Activated T-cell treated with anti-CD3 and anti-CD28 coated beads, Interleukin-2, amount 50 U/mL, for 1 hour (primary cell): ENCODE measurements around the gene PRKAG2.

ENCODE experiments used
- DNase-seq: peaks from one replicate; pipeline ENCODE4 v3.0.0-alpha.2; 2020

The PRKAG2 gene

GRCh38 chr7:151686826-151687225, 190.1 kb downstream of the PRKAG2 start:
- DNase-seq, result no peak

- DNase-seq, result no peak
These were observed 190.7 kb downstream of the PRKAG2 start for GRCh38 chr7:151686016-151686766.

DNA sequence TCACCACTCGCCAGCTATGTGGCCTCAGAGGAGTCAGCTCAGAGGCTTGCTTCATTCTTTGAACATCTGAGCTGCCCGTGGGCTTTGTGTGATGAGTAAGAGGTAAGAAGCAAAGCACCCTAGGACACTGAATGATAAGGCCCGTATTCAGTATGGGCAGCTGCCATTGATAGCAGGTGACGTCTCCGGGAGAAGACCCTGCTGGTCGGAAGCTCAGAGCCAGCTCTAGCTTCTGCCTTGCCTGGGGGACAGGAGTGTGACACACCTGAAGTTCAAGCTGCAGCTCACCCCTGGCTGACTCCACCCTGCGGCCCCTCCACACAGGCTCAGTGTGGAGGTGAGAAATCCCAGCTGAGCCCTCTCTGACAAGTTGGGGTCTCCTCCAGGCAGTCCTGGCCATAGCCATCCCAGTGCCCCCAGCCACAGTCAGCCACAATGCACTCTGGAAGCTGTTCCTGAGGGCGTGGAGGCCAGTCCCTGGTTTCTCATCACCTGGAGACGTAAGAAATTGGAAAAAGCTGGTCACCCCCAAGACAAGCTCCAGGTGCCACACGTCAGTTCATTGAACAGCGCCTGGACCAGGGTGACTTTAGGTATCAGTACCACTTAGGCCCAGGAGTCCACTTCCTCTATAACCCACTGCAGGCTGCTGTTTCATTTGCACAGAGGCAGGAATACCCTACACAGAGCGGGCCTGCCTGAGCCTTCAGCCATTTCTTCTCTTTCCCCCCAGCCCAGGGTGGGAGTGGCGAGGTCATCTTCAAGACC, 192.3 kb downstream of the PRKAG2 start:
- DNase-seq, result no peak

- no peak for DNase-seq
These were observed 193.1 kb downstream of the PRKAG2 start for GRCh38 chr7:151683615-151684407.

DNA sequence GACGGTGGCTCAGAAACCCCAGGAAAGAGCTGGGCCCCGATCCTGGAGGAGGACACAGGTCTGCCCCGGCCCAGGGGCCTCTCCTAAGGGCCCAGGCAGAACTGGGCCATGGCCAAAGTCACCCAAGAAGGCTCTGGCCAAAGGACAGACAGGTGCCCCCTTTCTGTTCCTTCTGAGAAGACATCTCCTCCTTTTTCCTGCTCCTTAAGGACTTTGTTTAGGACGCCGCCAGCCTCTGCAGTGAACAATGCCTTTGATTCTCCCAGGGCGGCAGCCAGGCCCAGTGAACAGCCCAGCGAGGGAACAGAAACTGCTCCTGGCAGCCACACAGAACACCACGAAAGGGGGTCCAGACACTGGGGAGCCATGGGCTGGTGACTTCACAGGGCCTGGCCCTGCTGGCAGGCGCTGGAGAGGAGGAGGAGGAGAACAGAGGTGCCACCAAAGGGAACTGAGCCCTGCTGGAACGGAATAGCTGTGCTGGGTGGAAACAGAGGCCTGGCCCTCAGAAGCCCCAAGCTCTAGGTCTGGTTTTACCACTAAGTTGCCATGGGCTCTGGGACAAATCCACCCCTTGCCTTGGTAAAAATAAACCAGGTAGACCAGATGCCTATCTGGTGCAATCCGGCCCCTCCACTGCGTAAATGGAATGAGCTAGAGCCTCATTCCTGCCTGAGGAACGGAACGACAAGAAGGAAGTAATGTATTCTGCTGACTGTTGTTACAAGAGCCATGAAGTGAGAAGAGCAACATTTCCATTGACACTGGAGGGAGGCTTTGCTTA, 193.9 kb downstream of the PRKAG2 start:
- no peak for DNase-seq

DNA sequence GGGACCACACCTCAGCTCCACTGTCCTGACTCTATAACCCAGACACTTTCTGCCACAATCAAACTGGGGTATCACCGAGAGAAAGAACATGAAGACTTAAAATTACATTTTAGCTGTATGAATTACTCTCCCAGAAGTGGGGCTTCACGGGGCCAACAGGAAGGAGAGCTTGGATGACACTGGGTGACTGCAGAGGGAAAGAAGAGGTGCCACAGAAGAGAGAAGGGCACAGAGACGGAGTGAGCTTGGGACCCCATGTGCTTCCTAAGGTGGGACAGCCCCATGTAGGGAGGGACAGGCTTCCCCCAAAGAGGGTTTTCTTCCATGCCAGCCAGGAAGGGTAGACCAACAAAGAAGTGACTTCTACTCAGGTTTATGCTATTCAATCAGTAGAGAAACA, 195.2 kb downstream of the PRKAG2 start:
- DNase-seq, result no peak

- DNase-seq, result no peak
These were observed 196.1 kb downstream of the PRKAG2 start for GRCh38 chr7:151680810-151681209.

DNA sequence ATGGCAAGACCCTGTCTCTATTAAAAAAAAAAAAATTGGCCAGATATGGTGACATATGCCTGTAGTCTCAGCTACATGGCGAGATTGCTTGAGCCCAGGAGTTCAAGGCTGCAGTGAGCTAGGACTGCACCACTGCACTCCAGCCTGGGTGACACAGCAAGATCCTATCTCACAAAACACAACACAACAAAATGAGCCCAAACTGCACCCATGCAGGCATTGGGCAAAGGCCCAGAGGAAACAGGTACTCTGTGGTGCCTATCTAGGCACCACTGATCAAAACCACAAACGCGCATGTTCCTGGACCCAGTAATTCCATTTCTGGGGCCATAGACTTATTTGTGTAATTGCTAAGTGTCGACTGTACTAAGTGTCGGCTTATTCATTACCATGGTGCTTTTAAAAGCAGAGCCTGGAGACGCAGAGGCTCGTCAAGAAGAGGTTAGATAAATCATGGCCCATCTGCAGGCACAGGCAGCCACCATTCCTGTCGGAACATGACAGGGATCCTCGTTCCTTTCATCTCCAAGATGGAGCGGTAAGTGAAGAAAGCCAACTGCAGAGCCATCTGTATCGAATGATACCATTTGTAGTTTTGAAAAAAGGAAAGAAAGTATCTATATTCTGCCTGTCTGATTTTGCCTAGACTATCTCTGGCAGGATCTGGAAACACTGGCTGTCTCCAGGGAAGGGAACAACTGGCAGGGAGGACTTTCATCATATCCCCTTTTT, 196.9 kb downstream of the PRKAG2 start:
- DNase-seq, result no peak

DNA sequence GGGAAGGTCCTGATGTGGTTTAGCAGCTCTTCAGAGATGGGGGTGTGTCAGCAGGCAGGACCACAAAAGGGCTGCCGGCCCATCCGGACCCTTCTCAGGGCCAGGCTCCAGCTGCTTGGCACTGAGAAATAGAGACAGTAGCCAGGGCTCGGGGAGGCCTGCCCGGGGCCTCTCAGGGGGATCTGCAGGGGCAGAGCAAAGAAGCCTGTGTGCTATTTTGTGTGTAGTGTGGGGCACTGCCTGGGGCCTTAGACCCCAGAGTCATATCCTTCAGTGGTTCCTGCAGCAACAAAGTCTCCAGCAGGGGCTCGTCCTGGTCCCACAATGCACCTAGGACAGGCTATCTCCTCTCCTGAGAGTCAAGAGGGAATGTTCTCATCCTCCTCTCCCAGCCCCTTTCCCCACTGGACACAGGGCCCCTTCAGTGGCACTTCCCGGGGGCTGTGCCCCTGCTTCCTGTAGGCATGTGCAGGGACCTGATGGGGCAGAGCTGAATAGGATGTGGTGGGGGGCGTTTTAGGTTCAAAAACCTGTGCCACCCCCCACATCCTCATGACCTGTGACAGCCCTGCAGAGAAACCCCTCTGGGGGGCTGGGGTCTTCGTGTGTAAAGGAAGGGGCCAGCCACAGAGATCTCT, 197.7 kb downstream of the PRKAG2 start:
- DNase-seq, result no peak

DNA sequence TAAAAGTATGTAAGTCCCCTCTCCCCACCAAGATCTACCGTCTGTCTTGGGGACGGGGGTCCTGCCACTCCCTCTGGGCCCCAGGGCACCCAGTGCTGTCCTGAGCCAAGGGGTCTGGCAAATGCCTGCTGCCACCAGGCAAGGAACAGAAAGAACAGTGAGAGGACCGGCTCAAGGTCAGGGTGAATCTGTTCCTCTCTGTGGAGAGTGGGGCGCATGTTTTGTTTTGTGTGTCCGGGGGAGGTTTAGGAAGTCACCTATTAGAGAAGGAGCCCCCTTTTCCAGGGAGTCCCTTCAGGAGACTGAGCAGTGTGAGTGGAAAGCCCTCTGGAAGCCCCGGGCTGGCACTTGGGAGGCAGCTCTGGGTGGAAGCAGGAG, 198.7 kb downstream of the PRKAG2 start:
- DNase-seq, result no peak

- DNase-seq, result no peak
These were observed 199.2 kb downstream of the PRKAG2 start for GRCh38 chr7:151677581-151678226.

DNA sequence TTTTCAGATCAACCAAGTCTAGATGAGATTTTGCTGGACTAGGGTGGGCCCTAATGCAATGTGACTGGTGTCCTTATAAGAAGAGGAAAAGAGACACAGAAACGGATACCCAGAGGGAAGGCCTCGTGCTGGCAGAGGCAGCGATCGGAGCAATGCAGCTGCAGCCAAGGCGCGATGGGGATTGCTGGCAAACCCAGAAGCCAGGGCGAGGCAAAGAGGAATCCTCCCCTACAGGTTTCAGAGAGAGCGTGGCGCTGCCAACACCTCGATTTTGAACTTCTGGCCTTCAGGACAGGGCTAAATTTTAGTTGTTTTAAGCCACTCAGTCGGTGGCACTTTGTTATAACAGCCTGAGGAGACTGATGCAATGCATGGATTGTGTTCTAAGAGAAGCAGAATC, 200.2 kb downstream of the PRKAG2 start:
- no peak for DNase-seq

DNA sequence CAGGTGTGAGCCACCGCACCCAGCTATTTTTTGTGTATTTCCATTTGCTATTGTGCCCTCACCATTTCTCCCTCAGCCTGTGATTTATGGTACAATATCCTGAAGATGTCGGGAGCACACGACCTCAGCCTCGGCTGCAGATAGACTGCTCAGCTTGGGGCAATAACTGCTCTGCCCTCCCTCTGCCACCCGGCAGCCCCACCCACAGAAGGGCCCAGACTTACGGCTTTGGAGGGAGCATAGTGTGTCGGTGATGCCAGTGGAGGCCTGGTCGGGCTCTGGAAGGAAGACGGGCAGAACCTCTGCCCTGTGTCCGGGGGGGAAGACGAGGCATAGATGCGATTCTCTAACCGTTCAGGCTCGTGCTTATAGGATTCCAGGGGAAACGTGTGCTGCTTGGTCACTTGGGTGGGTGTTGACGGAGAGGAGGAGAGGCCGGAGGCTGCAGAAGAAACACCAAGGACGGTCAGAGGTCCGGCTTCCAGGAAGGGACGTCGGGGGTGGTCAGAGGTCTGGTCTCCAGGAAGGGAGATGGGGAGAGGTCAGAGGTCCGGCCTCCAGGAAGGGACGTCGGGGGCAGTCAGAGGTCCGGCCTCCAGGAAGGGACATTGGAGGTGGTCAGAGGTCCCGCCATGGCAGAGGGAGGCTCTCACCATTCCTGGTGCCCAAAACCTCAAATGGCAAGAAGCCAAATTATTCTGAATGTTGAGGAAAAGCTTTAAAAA, 201.6 kb downstream of the PRKAG2 start:
- no peak for DNase-seq

GRCh38 chr7:151674161-151674920, 202.6 kb downstream of the PRKAG2 start:
- DNase-seq, result no peak

GRCh38 chr7:151673216-151673615, 203.7 kb downstream of the PRKAG2 start:
- DNase-seq, result no peak

DNA sequence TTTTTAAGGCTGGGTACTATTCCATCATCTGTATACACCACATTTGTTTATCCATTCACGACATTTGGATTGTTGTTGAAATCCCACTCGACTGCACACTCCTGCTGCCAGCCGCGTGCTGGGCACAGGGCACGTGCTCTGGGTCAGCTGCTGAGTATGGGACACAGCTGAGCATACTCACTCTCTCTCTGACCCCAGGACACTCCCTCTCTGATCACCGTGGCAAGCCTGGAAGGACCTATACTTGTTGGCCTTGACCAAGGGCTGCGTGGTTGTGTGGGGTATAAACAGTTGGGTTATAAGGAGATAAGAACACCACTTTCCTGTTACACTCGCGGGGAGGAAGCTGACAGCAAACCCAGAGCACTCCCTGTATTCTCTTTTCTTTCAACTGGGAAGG, 204.2 kb downstream of the PRKAG2 start:
- no peak for DNase-seq

DNA sequence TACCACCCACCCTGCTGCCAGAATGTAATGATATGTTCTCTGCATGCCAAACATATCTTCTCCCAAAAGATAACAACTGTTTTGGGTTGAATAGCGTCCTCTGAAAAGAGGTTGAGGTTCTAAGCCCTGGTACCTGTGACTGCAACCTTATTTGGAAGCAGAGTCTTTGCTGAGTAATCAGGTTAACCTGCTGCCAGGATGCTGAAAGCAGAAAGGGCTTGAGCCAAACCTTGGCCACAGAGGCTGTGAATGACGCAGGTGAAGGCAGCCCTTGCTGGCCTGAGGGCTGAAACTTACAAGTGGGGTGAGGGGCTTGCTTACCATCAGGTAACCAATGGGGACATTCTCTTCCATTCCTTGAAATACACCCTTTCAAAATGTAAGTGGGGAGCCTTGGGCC, 205.4 kb downstream of the PRKAG2 start:
- no peak for DNase-seq

GRCh38 chr7:151669762-151670161, 207.2 kb downstream of the PRKAG2 start:
- no peak for DNase-seq

GRCh38 chr7:151666886-151667285, 210.0 kb downstream of the PRKAG2 start:
- DNase-seq, result no peak

- no peak for DNase-seq
These were observed 211.5 kb downstream of the PRKAG2 start for GRCh38 chr7:151665368-151665767.
